ENCODE measurements around the gene ERG28.

The ERG28 gene

GRCh38 chr14:75657331-75657730 is 3.3 kb downstream of the ERG28 start:
- no peak for DNase-seq

GRCh38 chr14:75655235-75655634 is 5.4 kb downstream of the ERG28 start:
- DNase-seq = no peak

- peak; percentile 73 for DNase-seq
These were observed 6.4 kb downstream of the ERG28 start for GRCh38 chr14:75654127-75654732.

- no peak for DNase-seq
These were observed 7.1 kb downstream of the ERG28 start for GRCh38 chr14:75653563-75653962.

- no peak for DNase-seq
These were observed 10.2 kb downstream of the ERG28 start for GRCh38 chr14:75650253-75651058.

GRCh38 chr14:75649773-75650172 is 10.9 kb downstream of the ERG28 start:
- no peak for DNase-seq

- DNase-seq = no peak
These were observed 11.3 kb downstream of the ERG28 start for GRCh38 chr14:75649337-75649736.

- DNase-seq = no peak
These were observed 12.4 kb downstream of the ERG28 start for GRCh38 chr14:75648066-75648838.

GRCh38 chr14:75647640-75648039 is 13.0 kb downstream of the ERG28 start:
- DNase-seq = no peak

GRCh38 chr14:75646762-75647161 is 13.9 kb downstream of the ERG28 start:
- DNase-seq = no peak

- no peak for DNase-seq
These were observed 15.6 kb downstream of the ERG28 start for GRCh38 chr14:75645056-75645455.

- no peak for DNase-seq
These were observed 16.7 kb downstream of the ERG28 start for GRCh38 chr14:75643985-75644384.

GRCh38 chr14:75640876-75641275 is 19.8 kb downstream of the ERG28 start:
- DNase-seq = no peak

GRCh38 chr14:75636100-75636692 is 24.5 kb downstream of the ERG28 start:
- DNase-seq = no peak

- no peak for DNase-seq
These were observed 25.8 kb downstream of the ERG28 start for GRCh38 chr14:75634848-75635247.

GRCh38 chr14:75631453-75631831 is 29.2 kb downstream of the ERG28 start:
- no peak for DNase-seq

- no peak for DNase-seq
These were observed 29.8 kb downstream of the ERG28 start for GRCh38 chr14:75630695-75631452.

- DNase-seq = no peak
These were observed 31.9 kb downstream of the ERG28 start for GRCh38 chr14:75628816-75629215.

GRCh38 chr14:75627406-75627805 is 33.3 kb downstream of the ERG28 start:
- DNase-seq = no peak

- DNase-seq = no peak
These were observed 33.8 kb downstream of the ERG28 start for GRCh38 chr14:75626863-75627262.

- no peak for DNase-seq
These were observed 34.3 kb downstream of the ERG28 start for GRCh38 chr14:75626396-75626795.

- no peak for DNase-seq
These were observed 35.6 kb downstream of the ERG28 start for GRCh38 chr14:75625034-75625433.

GRCh38 chr14:75619548-75619947 is 41.1 kb downstream of the ERG28 start:
- DNase-seq = no peak
